ENCODE measurements around the gene COL9A3. TPM values are rescaled to one million over a fixed set of nuclear protein-coding genes. Genes with fewer than 3 reads are reported as not detected.
"Not testable (repeated sequence)": the region's sequence is repeated elsewhere in the genome, so short reads cannot be mapped to it uniquely, and the experiment has no call there.

The COL9A3 gene
- total RNA-seq, 5 donors from 2014 or later (not counting 1 experiment from before 2014, with no cell fraction given) = 0.51 to 2.1 (median 0.75) TPM; not detected in 1

- peaks cover 24 to 28% (median 25%) of the 10 kb centered on the region in 3 donors for H3K4me1 Mint-ChIP-seq
- ChIA-PET CTCF (interaction anchor here (0.5 to 1.5 kb wide), 7 partner anchors 29 to 361 kb away, joined by 3 to 4 read pairs (median 3); no protein-coding TSS in a partner anchor), POLR2A (interaction anchor here in 1 of 2 donors (0.5 kb wide), 2 partner anchors 15 to 73 kb away, joined by 4 read pairs; no protein-coding TSS in a partner anchor)
- WGBS (ENCODE audit: insufficient coverage) = 17% methylated on average over 37 of the region's 70 CpGs
- DNase-seq (peak; percentile 78 to 97 (median 89)), ATAC-seq (replicated peaks in 1 of 4) (peak; percentile 84 to 91 (median 86))
- Histone ChIP-seq H3K27ac (ENCODE audit: low read length) (peak within 1 kb of the TSS; percentile 48), H3K9me3 (no peaks in the 10 kb centered on the region), H3K36me3 (ENCODE audit: control insufficient read depth in 2 of 2, extremely low read depth in 1 of 2, insufficient read depth in 1 of 2, low read length in 1 of 2) (peaks cover 3 to 6% of the 10 kb centered on the region in 2 donors), H3K27me3 (replicated peaks in 1 of 2; ENCODE audit: control insufficient read depth in 2 of 2, extremely low read depth in 1 of 2, insufficient read depth in 2 of 2, low read length in 1 of 2) (peaks cover 0 to 2% of the 10 kb centered on the region in 2 experiments), H3K4me3 (ENCODE audit: control insufficient read depth in 1 of 2, extremely low read depth in 1 of 2, low read length in 1 of 2) (peak within 1 kb of the TSS; percentile 33 to 38), H3K4me1 (ENCODE audit: control insufficient read depth in 1 of 2, extremely low read depth in 1 of 2, insufficient read depth in 2 of 2, low read length in 2 of 2) (peaks cover 7 to 16% of the 10 kb centered on the region in 2 experiments)
- peaks cover 12% of the 10 kb centered on the region for H3K36me3 Mint-ChIP-seq
- peak within 1 kb of the TSS; percentile 65 to 71 (median 66) for H3K4me3 Mint-ChIP-seq
- peak within 1 kb of the TSS; percentile 69 to 71 for H3K27ac Mint-ChIP-seq
- H3K27me3 Mint-ChIP-seq = no peaks in the 10 kb centered on the region
- H3K9me3 Mint-ChIP-seq = no peaks in the 10 kb centered on the region
These were observed 45.0 kb downstream of the COL9A3 start, which contains the start of gene TCFL5 for GRCh38 chr20:62861726-62862336. Gene TCFL5, minus strand, starts transcription at chr20:62861822. Its CDS starts 152 bp downstream, at chr20:62861670.

GRCh38 chr20:62864207-62864606 lies 47.4 kb downstream of the COL9A3 start:
- H3K36me3 Mint-ChIP-seq = no peaks in the 10 kb centered on the region
- H3K4me1 Mint-ChIP-seq = peaks cover 18 to 19% (median 18%) of the 10 kb centered on the region in 3 donors
- no peaks in the 10 kb centered on the region for H3K27me3 Mint-ChIP-seq
- ChIA-PET CTCF (no interaction called here), POLR2A (interaction anchor here in 1 of 2 donors (1.0 kb wide), 1 partner anchor 37 kb away, joined by 8 read pairs; no protein-coding TSS in a partner anchor)
- H3K4me3 Mint-ChIP-seq = no peak overlapping the region
- Histone ChIP-seq H3K9me3 (no peaks in the 10 kb centered on the region), H3K4me3 (ENCODE audit: control insufficient read depth in 1 of 2, extremely low read depth in 1 of 2, low read length in 1 of 2) (no peak overlapping the region), H3K4me1 (ENCODE audit: control insufficient read depth in 1 of 2, extremely low read depth in 1 of 2, insufficient read depth in 2 of 2, low read length in 2 of 2) (peaks cover 7 to 16% of the 10 kb centered on the region in 2 experiments), H3K36me3 (ENCODE audit: control insufficient read depth in 2 of 2, extremely low read depth in 1 of 2, insufficient read depth in 1 of 2, low read length in 1 of 2) (no peaks in the 10 kb centered on the region), H3K27me3 (replicated peaks in 1 of 2; ENCODE audit: control insufficient read depth in 2 of 2, extremely low read depth in 1 of 2, insufficient read depth in 2 of 2, low read length in 1 of 2) (no peaks in the 10 kb centered on the region), H3K27ac (ENCODE audit: low read length) (no peak overlapping the region)
- no peaks in the 10 kb centered on the region for H3K9me3 Mint-ChIP-seq
- no peak overlapping the region for H3K27ac Mint-ChIP-seq
- no CpG with 5 or more reads among the region's 7 CpGs for WGBS (ENCODE audit: insufficient coverage)
- DNase-seq (no peak), ATAC-seq (replicated peaks in 1 of 4) (no peak)

- H3K27ac ChIP-seq (ENCODE audit: low read length) = no peak overlapping the region
- H3K36me3 ChIP-seq (ENCODE audit: control insufficient read depth in 2 of 2, extremely low read depth in 1 of 2, insufficient read depth in 1 of 2, low read length in 1 of 2) = no peaks in the 10 kb centered on the region
- DNase-seq (no peak), ATAC-seq (replicated peaks in 1 of 4) (no peak)
- Mint-ChIP-seq H3K4me1 (peaks cover 16 to 30% (median 26%) of the 10 kb centered on the region in 3 donors), H3K27me3 (no peaks in the 10 kb centered on the region), H3K27ac (no peak overlapping the region), H3K36me3 (no peaks in the 10 kb centered on the region), H3K4me3 (no peak overlapping the region), H3K9me3 (no peaks in the 10 kb centered on the region)
- no peaks in the 10 kb centered on the region for H3K9me3 ChIP-seq
- H3K4me3 ChIP-seq (ENCODE audit: control insufficient read depth in 1 of 2, extremely low read depth in 1 of 2, low read length in 1 of 2) = no peak overlapping the region
- peaks cover 0 to 17% of the 10 kb centered on the region in 2 experiments for H3K4me1 ChIP-seq (ENCODE audit: control insufficient read depth in 1 of 2, extremely low read depth in 1 of 2, insufficient read depth in 2 of 2, low read length in 2 of 2)
- POLR2A ChIA-PET = interaction anchor here in 1 of 2 donors (0.6 kb wide), 1 partner anchor 348 kb away, joined by 3 read pairs; no protein-coding TSS in a partner anchor
- 93% methylated on average over 11 of the region's 18 CpGs for WGBS (ENCODE audit: insufficient coverage)
- H3K27me3 ChIP-seq (replicated peaks in 1 of 2; ENCODE audit: control insufficient read depth in 2 of 2, extremely low read depth in 1 of 2, insufficient read depth in 2 of 2, low read length in 1 of 2) = peaks cover 0 to 5% of the 10 kb centered on the region in 2 experiments
- CTCF ChIA-PET = interaction anchor here in 1 of 2 donors (0.5 kb wide), 1 partner anchor 13 kb away, joined by 3 read pairs; no protein-coding TSS in a partner anchor
These were observed 55.5 kb downstream of the COL9A3 start for GRCh38 chr20:62872184-62872847.

- peak overlapping the region in 1 of 3 donors; percentile 66 for H3K4me3 Mint-ChIP-seq
- no peak for DNase-seq
These were observed 56.0 kb downstream of the COL9A3 start for GRCh38 chr20:62872862-62873261.

GRCh38 chr20:62873280-62873679 lies 56.4 kb downstream of the COL9A3 start:
- ChIA-PET POLR2A (no interaction called here), CTCF (interaction anchor here in 1 of 2 donors (0.5 kb wide), 1 partner anchor 14 kb away, joined by 3 read pairs; no protein-coding TSS in a partner anchor)
- 65% methylated on average over 2 of the region's 7 CpGs for WGBS (ENCODE audit: insufficient coverage)
- DNase-seq (no peak), ATAC-seq (replicated peaks in 1 of 4) (no peak)
- peaks cover 16 to 30% (median 28%) of the 10 kb centered on the region in 3 donors for H3K4me1 Mint-ChIP-seq
- peak overlapping the region in 2 of 3 donors; percentile 43 to 66 for H3K4me3 Mint-ChIP-seq
- no peak overlapping the region for H3K4me3 ChIP-seq (ENCODE audit: control insufficient read depth in 1 of 2, extremely low read depth in 1 of 2, low read length in 1 of 2)
- no peak overlapping the region for H3K27ac ChIP-seq (ENCODE audit: low read length)
- no peaks in the 10 kb centered on the region for H3K9me3 Mint-ChIP-seq
- H3K4me1 ChIP-seq (ENCODE audit: control insufficient read depth in 1 of 2, extremely low read depth in 1 of 2, insufficient read depth in 2 of 2, low read length in 2 of 2) = peaks cover 0 to 18% of the 10 kb centered on the region in 2 experiments
- no peaks in the 10 kb centered on the region for H3K36me3 Mint-ChIP-seq
- no peaks in the 10 kb centered on the region for H3K9me3 ChIP-seq
- H3K27me3 ChIP-seq (replicated peaks in 1 of 2; ENCODE audit: control insufficient read depth in 2 of 2, extremely low read depth in 1 of 2, insufficient read depth in 2 of 2, low read length in 1 of 2) = peaks cover 0 to 5% of the 10 kb centered on the region in 2 experiments
- H3K27ac Mint-ChIP-seq = no peak overlapping the region
- no peaks in the 10 kb centered on the region for H3K27me3 Mint-ChIP-seq
- H3K36me3 ChIP-seq (ENCODE audit: control insufficient read depth in 2 of 2, extremely low read depth in 1 of 2, insufficient read depth in 1 of 2, low read length in 1 of 2) = no peaks in the 10 kb centered on the region

More at GRCh38 chr20:62872862-62873261, 56.0 kb downstream of the COL9A3 start:
- Histone ChIP-seq H3K4me1 (ENCODE audit: control insufficient read depth in 1 of 2, extremely low read depth in 1 of 2, insufficient read depth in 2 of 2, low read length in 2 of 2) (peaks cover 0 to 18% of the 10 kb centered on the region in 2 experiments), H3K4me3 (ENCODE audit: control insufficient read depth in 1 of 2, extremely low read depth in 1 of 2, low read length in 1 of 2) (no peak overlapping the region), H3K27me3 (replicated peaks in 1 of 2; ENCODE audit: control insufficient read depth in 2 of 2, extremely low read depth in 1 of 2, insufficient read depth in 2 of 2, low read length in 1 of 2) (peaks cover 0 to 5% of the 10 kb centered on the region in 2 experiments), H3K27ac (ENCODE audit: low read length) (no peak overlapping the region), H3K9me3 (no peaks in the 10 kb centered on the region), H3K36me3 (ENCODE audit: control insufficient read depth in 2 of 2, extremely low read depth in 1 of 2, insufficient read depth in 1 of 2, low read length in 1 of 2) (no peaks in the 10 kb centered on the region)
- peaks cover 16 to 30% (median 26%) of the 10 kb centered on the region in 3 donors for H3K4me1 Mint-ChIP-seq
- no peaks in the 10 kb centered on the region for H3K9me3 Mint-ChIP-seq
- ChIA-PET POLR2A (no interaction called here), CTCF (interaction anchor here in 1 of 2 donors (0.5 kb wide), 1 partner anchor 14 kb away, joined by 3 read pairs; no protein-coding TSS in a partner anchor)
- 100% methylated on average over 3 of the region's 6 CpGs for WGBS (ENCODE audit: insufficient coverage)
- H3K36me3 Mint-ChIP-seq = no peaks in the 10 kb centered on the region
- no peak for ATAC-seq (replicated peaks in 1 of 4)
- H3K27me3 Mint-ChIP-seq = no peaks in the 10 kb centered on the region
- H3K27ac Mint-ChIP-seq = no peak overlapping the region

GRCh38 chr20:62873681-62874031 lies 56.8 kb downstream of the COL9A3 start:
- H3K27ac Mint-ChIP-seq; H3K4me3 ChIP-seq (ENCODE audit: control insufficient read depth in 1 of 2, extremely low read depth in 1 of 2, low read length in 1 of 2); H3K36me3 ChIP-seq (ENCODE audit: control insufficient read depth in 2 of 2, extremely low read depth in 1 of 2, insufficient read depth in 1 of 2, low read length in 1 of 2); CTCF ChIA-PET; H3K27me3 Mint-ChIP-seq; H3K27ac ChIP-seq (ENCODE audit: low read length); H3K9me3 ChIP-seq; H3K36me3 Mint-ChIP-seq; H3K27me3 ChIP-seq (replicated peaks in 1 of 2; ENCODE audit: control insufficient read depth in 2 of 2, extremely low read depth in 1 of 2, insufficient read depth in 2 of 2, low read length in 1 of 2); H3K9me3 Mint-ChIP-seq; POLR2A ChIA-PET; ATAC-seq (replicated peaks in 1 of 4): not testable (repeated sequence)
- WGBS (ENCODE audit: insufficient coverage) = 0% methylated on average over 6 of the region's 15 CpGs
- peaks cover 16 to 30% (median 28%) of the 10 kb centered on the region in 3 donors for H3K4me1 Mint-ChIP-seq
- H3K4me1 ChIP-seq (ENCODE audit: control insufficient read depth in 1 of 2, extremely low read depth in 1 of 2, insufficient read depth in 2 of 2, low read length in 2 of 2) = peaks cover 0 to 18% of the 10 kb centered on the region in 2 experiments
- peak overlapping the region in 2 of 3 donors; percentile 43 to 66 for H3K4me3 Mint-ChIP-seq
- peak in 4 of 35 experiments; percentile 19 to 35 (median 20) for DNase-seq
